ENCODE measurements around the gene C19orf47. TPM values are rescaled to one million over a fixed set of nuclear protein-coding genes. Genes with fewer than 3 reads are reported as not detected.

C19orf47 gene
- polyA plus RNA-seq, 3 donors: 7.6 to 10.2 (median 8.0) TPM

DNA sequence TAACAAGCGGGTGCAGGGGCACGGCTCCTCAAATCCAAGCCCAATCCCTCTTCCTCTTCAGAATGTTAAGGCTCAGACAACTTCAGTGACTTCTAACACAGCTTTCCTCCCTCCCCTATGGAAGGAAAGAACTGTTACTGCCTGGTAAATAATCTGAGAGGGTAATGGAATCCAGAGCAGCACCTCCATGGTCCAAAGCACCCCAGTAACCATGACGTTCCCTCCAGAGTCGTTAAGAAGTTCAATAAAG is 64.0 kb downstream of the C19orf47 start:
- H3K36me3 Mint-ChIP-seq: peaks cover 3 to 6% of the 10 kb centered on the region in 2 donors
- intact Hi-C loops (cut with micrococcal nuclease): loop anchor here in 1 of 2 donors (10.0 kb wide), 1 partner anchor 149 kb away; no protein-coding TSS in a partner anchor
- 0% methylated on average over 2 of the region's 4 CpGs for WGBS (ENCODE audit: insufficient coverage)
- Histone ChIP-seq H4K20me1 (ENCODE audit: insufficient read depth, low read length) (peaks cover 47% of the 10 kb centered on the region), H2AFZ (ENCODE audit: insufficient read depth, low read depth, low read length, poor library complexity, severe bottlenecking) (peak overlapping the region; percentile 75), H3K4me2 (replicated peaks; ENCODE audit: extremely low read depth, low read length, poor library complexity, severe bottlenecking) (peak overlapping the region; percentile 84), H3K79me2 (ENCODE audit: insufficient read depth, low read length) (peaks cover 59% of the 10 kb centered on the region), H3K36me3 (replicated peaks in 1 of 2; ENCODE audit: control insufficient read depth in 1 of 2, insufficient read depth in 2 of 2, low read length in 2 of 2) (peaks cover 0 to 17% of the 10 kb centered on the region in 2 donors), H3K4me1 (ENCODE audit: control insufficient read depth in 1 of 2, insufficient read depth in 2 of 2, low read length in 2 of 2) (peaks cover 20 to 33% of the 10 kb centered on the region in 2 donors), H3K27ac (ENCODE audit: low read depth in 1 of 2, low read length in 2 of 2) (peak overlapping the region; percentile 17 to 96), H3K4me3 (replicated peaks in 1 of 3; ENCODE audit: low read depth in 2 of 3, low read length in 3 of 3) (peak overlapping the region; percentile 64 to 87 (median 77)), H3K9me3 (replicated peaks in 1 of 2; ENCODE audit: control insufficient read depth in 1 of 2, insufficient read depth in 1 of 2, low read length in 2 of 2) (no peaks in the 10 kb centered on the region), H3K9ac (ENCODE audit: insufficient read depth, low read length, poor library complexity, severe bottlenecking) (peak overlapping the region; percentile 90), H3K27me3 (ENCODE audit: control insufficient read depth in 2 of 2, insufficient read depth in 2 of 2, low read length in 2 of 2) (no peaks in the 10 kb centered on the region)
- no peaks in the 10 kb centered on the region for H3K9me3 Mint-ChIP-seq
- H3K4me3 Mint-ChIP-seq: peak overlapping the region; percentile 94 to 95
- peaks cover 43% of the 10 kb centered on the region for H3K4me1 Mint-ChIP-seq
- no peak for DNase-seq
- H3K27ac Mint-ChIP-seq: peak overlapping the region; percentile 66 to 96 (median 88)
- TF ChIP-seq, protein P1, sequence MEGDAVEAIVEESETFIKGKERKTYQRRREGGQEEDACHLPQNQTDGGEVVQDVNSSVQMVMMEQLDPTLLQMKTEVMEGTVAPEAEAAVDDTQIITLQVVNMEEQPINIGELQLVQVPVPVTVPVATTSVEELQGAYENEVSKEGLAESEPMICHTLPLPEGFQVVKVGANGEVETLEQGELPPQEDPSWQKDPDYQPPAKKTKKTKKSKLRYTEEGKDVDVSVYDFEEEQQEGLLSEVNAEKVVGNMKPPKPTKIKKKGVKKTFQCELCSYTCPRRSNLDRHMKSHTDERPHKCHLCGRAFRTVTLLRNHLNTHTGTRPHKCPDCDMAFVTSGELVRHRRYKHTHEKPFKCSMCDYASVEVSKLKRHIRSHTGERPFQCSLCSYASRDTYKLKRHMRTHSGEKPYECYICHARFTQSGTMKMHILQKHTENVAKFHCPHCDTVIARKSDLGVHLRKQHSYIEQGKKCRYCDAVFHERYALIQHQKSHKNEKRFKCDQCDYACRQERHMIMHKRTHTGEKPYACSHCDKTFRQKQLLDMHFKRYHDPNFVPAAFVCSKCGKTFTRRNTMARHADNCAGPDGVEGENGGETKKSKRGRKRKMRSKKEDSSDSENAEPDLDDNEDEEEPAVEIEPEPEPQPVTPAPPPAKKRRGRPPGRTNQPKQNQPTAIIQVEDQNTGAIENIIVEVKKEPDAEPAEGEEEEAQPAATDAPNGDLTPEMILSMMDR (IDR thresholded peaks at IDR 0.05): no peak
- H3K27me3 Mint-ChIP-seq (ENCODE audit: low read depth in 3 of 3): peaks cover 0 to 2% (median 2%) of the 10 kb centered on the region in 3 donors

DNA sequence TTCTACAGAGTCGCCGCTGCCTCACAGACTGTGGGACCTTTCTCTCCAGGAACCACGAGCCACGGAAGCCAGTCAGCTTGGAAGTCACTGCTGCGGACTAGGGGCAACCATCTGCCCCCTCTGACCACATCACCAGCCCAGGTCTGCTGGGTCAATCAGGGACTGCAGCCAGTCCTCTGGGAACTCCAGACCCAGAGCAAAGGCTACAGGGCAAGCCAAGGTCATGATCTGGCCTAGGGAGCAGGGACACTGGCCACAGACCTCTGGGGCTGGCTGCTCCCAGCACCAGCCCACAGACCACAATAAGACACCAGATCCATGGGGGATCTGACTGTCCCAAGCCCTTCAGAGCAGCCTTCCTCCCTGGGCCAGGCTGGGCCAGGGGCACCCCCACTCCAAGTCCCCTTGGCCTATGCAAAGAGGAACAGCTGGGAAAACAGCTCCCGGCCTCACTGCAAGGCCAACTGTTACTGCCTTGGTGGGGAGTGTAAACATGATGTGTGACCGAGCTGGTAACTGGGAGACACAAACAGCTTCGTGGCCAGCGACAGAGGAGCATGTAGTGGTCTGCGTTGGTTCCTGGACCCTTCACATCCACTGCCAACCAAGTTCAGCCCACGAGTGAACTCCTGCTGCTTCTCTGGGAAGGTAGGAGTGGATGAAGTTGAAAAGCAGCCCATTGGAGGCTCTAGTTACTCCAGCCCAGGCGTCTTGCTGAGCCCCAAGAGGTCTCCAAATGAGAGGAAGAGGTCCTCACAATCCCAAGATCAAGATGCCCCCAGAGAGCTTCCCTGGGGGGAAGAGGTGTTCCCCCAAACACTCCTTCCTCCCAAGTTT is 64.6 kb downstream of the C19orf47 start:
- peaks cover 6 to 7% of the 10 kb centered on the region in 2 donors for H3K36me3 Mint-ChIP-seq

More for the DNA sequence above, 64.6 kb downstream of the C19orf47 start:
- intact Hi-C loops (cut with micrococcal nuclease): loop anchor here in 1 of 2 donors (10.0 kb wide), 1 partner anchor 149 kb away; no protein-coding TSS in a partner anchor
- Histone ChIP-seq H3K79me2 (ENCODE audit: insufficient read depth, low read length) (peaks cover 65% of the 10 kb centered on the region), H3K9ac (ENCODE audit: insufficient read depth, low read length, poor library complexity, severe bottlenecking) (peak overlapping the region; percentile 90), H3K36me3 (replicated peaks in 1 of 2; ENCODE audit: control insufficient read depth in 1 of 2, insufficient read depth in 2 of 2, low read length in 2 of 2) (peaks cover 0 to 17% of the 10 kb centered on the region in 2 donors), H3K9me3 (replicated peaks in 1 of 2; ENCODE audit: control insufficient read depth in 1 of 2, insufficient read depth in 1 of 2, low read length in 2 of 2) (no peaks in the 10 kb centered on the region), H4K20me1 (ENCODE audit: insufficient read depth, low read length) (peaks cover 52% of the 10 kb centered on the region), H3K4me1 (ENCODE audit: control insufficient read depth in 1 of 2, insufficient read depth in 2 of 2, low read length in 2 of 2) (peaks cover 20 to 33% of the 10 kb centered on the region in 2 donors), H3K27ac (ENCODE audit: low read depth in 1 of 2, low read length in 2 of 2) (peak overlapping the region; percentile 17 to 96), H3K4me3 (replicated peaks in 1 of 3; ENCODE audit: low read depth in 2 of 3, low read length in 3 of 3) (peak overlapping the region; percentile 64 to 87 (median 77)), H3K4me2 (replicated peaks; ENCODE audit: extremely low read depth, low read length, poor library complexity, severe bottlenecking) (peak overlapping the region; percentile 84), H2AFZ (ENCODE audit: insufficient read depth, low read depth, low read length, poor library complexity, severe bottlenecking) (no peak overlapping the region), H3K27me3 (ENCODE audit: control insufficient read depth in 2 of 2, insufficient read depth in 2 of 2, low read length in 2 of 2) (no peaks in the 10 kb centered on the region)
- 85% methylated on average over 6 of the region's 12 CpGs for WGBS (ENCODE audit: insufficient coverage)
- Mint-ChIP-seq H3K4me3 (peak overlapping the region; percentile 94 to 95), H3K4me1 (peaks cover 43% of the 10 kb centered on the region), H3K27ac (peak overlapping the region; percentile 36 to 96 (median 83)), H3K9me3 (no peaks in the 10 kb centered on the region), H3K27me3 (ENCODE audit: low read depth in 3 of 3) (peaks cover 0 to 2% (median 2%) of the 10 kb centered on the region in 3 donors)
- TF ChIP-seq, protein P1 (IDR thresholded peaks at IDR 0.05): no peak
- no peak for DNase-seq

All from CD14-positive monocyte (primary cell).